HG02759 (cell line): ENCODE measurements around the gene TTLL13.
"Not testable (repeated sequence)": the region's sequence is repeated elsewhere in the genome, so short reads cannot be mapped to it uniquely, and the experiment has no call there.

ENCODE experiments used
- ATAC-seq: cut with Tn5 transposase; IDR thresholded peaks from one replicate; pipeline ENCODE4 v1.9.1; 2021; ENCODE audit warnings: mild to moderate bottlenecking, moderate library complexity; ENCODE audit not compliant: unreplicated experiment

TTLL13 gene

GRCh38 chr15:90234096-90234988 lies 15.0 kb upstream of the TTLL13 start, which contains the start of gene GDPGP1:
Gene GDPGP1 (plus strand): TSS chr15:90234209. CDS start chr15:90240909, 6,700 bp downstream.
- peak; percentile 77 for ATAC-seq

GRCh38 chr15:90239371-90239770 lies 10.0 kb upstream of the TTLL13 start:
- ATAC-seq = no peak

- no peak for ATAC-seq
Observed at GRCh38 chr15:90240856-90241255, 8.5 kb upstream of the TTLL13 start.

DNA sequence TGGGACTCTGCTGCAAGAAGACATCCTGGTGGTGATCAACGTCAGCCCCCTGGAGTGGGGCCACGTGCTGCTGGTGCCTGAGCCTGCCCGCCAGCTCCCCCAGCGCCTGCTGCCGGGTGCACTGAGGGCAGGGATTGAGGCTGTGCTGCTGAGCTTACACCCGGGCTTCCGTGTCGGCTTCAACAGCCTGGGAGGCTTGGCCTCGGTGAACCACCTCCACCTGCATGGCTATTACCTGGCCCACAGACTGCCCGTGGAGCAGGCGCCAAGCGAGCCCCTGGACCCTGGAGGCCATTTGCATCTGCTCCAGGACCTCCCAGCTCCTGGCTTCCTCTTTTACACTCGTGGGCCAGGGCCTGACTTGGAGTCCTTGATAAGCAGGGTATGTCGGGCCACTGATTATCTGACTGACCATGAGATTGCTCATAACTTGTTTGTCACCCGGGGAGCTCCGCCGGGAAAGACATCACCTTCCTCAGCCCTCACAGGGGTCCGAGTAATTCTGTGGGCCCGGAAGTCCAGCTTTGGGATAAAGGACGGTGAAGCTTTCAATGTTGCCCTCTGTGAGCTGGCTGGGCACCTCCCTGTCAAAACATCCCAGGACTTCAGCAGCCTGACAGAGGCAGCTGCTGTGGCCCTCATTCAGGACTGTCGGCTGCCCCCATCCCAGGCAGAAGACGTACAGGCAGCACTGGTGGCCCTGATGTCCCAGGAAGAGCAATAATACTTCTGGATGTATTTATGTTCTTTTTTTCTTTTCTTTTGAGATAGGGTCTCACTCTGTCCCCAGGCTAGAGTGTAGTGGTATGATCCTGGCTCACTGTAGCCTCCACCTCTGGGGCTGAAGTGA lies 7.8 kb upstream of the TTLL13 start:
- no peak for ATAC-seq

- ATAC-seq = no peak
Observed at GRCh38 chr15:90243943-90244639, 5.3 kb upstream of the TTLL13 start.

- ATAC-seq = no peak
Observed at GRCh38 chr15:90248789-90249202, 560 bp upstream of the TTLL13 start.

DNA sequence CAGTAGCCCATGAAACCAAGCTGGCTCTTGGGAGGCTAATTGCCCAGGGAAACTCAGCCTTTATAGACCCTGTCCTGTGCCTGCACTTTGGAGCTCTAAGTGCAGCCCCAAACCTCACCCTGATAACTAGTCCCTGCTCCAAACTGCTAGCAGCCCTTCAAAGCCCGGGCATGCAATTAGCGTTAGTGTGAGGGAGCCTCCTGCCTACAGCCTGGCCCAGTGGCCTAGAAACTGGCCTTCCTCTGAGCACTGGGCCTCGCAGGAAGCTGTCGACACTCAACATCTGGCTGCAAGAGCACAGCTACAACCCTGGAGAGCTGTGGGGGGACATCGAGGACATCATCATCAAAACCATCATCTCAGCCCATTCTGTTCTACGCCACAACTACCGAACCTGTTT lies 8.4 kb downstream of the TTLL13 start:
- ATAC-seq = no peak

- ATAC-seq = peak; percentile 65
Observed at GRCh38 chr15:90259524-90259923, 10.2 kb downstream of the TTLL13 start.

GRCh38 chr15:90260731-90261130 lies 11.4 kb downstream of the TTLL13 start:
- not testable (repeated sequence) for ATAC-seq

GRCh38 chr15:90261811-90262210 lies 12.5 kb downstream of the TTLL13 start:
- ATAC-seq = no peak

DNA sequence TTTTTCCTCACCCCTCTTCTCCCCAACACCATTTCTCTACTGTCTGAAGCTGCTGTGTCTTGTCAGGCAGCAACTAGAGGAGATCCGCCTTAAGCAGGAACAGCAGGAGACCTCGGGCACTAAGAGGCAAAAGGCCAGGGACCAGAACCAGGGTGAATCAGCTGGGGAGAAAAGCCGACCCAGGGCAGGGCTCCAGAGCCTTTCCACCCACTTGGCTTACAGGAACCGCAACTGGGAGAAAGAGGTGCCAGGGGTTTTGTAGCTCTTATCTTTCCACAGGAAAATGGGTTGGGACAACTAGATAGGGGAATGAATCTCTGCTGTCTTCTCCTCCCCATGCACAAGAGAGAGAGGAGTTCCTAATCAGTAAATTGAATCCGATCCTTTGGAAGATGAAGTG lies 13.1 kb downstream of the TTLL13 start:
- no peak for ATAC-seq

GRCh38 chr15:90264671-90265070 lies 15.3 kb downstream of the TTLL13 start:
- ATAC-seq = no peak

- ATAC-seq = peak; percentile 94
Observed at GRCh38 chr15:90265271-90266060, 16.1 kb downstream of the TTLL13 start, which contains the start of gene NGRN. Gene NGRN (plus strand): TSS chr15:90265672. CDS start chr15:90265713, 41 bp downstream.

- peak; percentile 2 for ATAC-seq
Observed at GRCh38 chr15:90266061-90266431, 16.7 kb downstream of the TTLL13 start.

DNA sequence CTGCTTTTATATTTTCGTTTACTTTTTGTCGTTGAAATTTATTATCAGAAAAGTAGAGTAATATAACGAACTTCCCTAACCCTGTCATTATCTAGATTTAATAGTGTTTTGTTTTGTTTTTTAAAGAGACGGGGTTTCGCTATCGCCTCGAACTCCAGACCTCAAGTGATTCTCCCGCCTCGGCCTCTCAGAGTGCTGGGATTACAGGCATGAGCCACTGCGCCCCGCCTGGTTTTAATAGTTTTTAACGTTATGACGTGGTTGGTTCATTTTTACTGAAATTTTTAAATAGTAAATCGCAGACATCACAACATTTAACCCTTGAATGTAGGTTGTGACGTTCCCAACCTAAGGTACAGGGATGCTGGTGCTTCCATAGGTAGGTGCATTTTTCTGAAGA lies 17.1 kb downstream of the TTLL13 start:
- no peak for ATAC-seq

GRCh38 chr15:90268415-90268814 lies 19.1 kb downstream of the TTLL13 start:
- no peak for ATAC-seq

DNA sequence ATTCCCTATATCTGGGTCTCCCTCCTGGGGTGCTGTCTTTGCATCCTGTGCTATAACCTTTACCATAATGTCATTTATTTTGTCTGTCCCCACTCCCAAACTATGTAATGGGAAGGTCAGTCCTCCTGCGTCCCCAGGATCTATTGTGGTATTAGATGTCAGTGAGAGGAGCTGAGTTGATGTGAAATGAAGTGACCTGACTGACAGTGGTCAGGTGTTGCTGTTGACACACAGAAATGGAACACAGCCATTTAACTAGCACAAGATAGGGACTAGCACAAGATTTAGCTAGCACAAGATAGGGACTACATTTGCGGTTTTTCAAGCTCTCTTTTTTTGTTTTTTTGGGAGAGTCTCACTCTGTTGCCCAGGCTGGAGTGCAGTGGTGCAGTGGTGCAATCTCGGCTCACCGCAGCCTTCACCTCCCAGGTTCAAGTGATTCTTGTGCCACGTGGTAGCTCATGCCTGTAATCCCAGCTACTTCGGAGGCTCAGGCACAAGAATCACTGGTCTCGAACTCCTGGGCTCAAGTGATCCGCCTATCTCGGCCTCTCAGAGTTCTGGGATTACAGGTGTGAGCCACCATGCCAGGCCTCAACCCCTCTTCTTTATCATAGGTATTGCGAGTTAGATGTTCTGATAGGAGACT lies 21.3 kb downstream of the TTLL13 start:
- ATAC-seq = no peak

DNA sequence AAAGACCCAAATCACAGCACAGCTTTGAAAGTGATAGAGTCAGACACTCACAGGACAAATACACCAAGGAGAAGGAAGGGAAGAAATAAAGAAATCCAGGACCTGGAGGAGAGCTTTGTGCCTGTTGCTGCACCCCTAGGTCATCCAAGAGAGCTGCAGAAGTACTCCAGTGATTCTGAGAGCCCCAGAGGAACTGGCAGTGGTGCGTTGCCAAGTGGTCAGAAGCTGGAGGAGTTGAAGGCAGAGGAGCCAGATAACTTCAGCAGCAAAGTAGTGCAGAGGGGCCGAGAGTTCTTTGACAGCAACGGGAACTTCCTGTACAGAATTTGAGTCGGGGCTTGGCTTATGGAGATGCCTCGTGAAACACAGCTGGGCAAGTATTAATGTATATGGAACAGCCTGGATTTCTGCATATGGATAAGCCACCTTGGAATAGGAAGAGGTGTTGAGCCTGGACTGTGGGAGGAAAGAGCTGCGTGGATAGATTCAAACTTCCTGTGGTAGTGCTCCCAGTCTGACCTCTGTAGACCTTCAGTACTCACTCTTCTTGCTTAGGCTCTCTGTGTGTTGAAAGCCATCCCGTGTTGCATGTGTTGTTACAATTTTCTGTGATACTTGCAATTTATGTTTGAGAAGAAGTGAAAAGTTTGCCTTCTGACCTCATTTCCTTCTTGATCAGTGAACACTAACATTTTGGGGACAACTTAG lies 22.3 kb downstream of the TTLL13 start:
- ATAC-seq = no peak

DNA sequence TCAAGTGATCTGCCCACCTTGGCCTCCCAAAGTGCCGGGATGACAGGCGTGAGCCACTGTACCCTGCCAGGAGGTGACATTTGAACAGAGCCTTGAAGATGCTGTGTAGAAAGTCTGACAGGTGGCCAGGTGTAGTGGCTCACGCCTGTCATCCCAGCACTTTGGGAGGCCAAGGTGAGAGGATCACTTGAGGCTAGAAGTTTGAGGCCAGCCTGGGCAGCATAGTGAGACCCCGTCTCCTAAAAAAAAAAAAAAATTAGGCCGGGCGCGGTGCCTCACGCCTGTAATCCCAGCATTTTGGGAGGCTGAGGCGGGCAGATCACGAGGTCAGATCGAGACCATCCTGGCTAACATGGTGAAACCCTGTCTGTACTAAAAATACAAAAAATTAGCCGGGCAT lies 29.1 kb downstream of the TTLL13 start:
- ATAC-seq = not testable (repeated sequence)
